HepG2 (cell line): ENCODE measurements around the gene FOXK2. TPM values are rescaled to one million over a fixed set of nuclear protein-coding genes. Genes with fewer than 3 reads are reported as not detected.
A peak's percentile ranks its signal among the peaks of the same experiment; 100 is the strongest.

Source experiments
- AGO2 ChIP-seq: fragments of 200-400 bp; formaldehyde crosslinking; optimal IDR thresholded peaks from 2 replicates; pipeline ENCODE3; 2017; ENCODE audit warnings: mild to moderate bottlenecking, low read depth, low read length, moderate library complexity
- ATF7 ChIP-seq, 2 experiments: fragments of 450-650 bp in 1 of 2; sonication (generic) in 1 of 2; formaldehyde crosslinking in 1 of 2; IDR thresholded peaks; 2 replicates each; pipeline versions ENCODE4 v1.4.0 to v1.6.1; 2016 to 2020; ENCODE audit warnings: antibody characterized with exemption in 1 of 2, mild to moderate bottlenecking in 1 of 2, missing genetic modification reagents in 1 of 2
- CBX2 ChIP-seq, 2 experiments: fragments of 200-600 bp in 1 of 2; sonication (generic); formaldehyde crosslinking in 1 of 2; IDR thresholded peaks; 2 replicates each; pipeline versions ENCODE4 v1.7.0 to v1.8.1; 2018 to 2022; ENCODE audit warnings: low read depth in 2 of 2, low read length in 1 of 2, mild to moderate bottlenecking in 1 of 2, missing genetic modification reagents in 1 of 2
- DNMT1 ChIP-seq: sonication (generic); formaldehyde crosslinking; IDR thresholded peaks from 2 replicates; pipeline ENCODE4 v1.5.1; 2020; ENCODE audit warnings: mild to moderate bottlenecking, missing genetic modification reagents
- HDAC6 ChIP-seq: fragments of 200-600 bp; sonication (generic); IDR thresholded peaks from 2 replicates; pipeline ENCODE4 v1.7.0; 2017; ENCODE audit warnings: mild to moderate bottlenecking, antibody characterized with exemption, low read length, low read depth
- HOXA9 ChIP-seq: sonication (generic); formaldehyde crosslinking; IDR thresholded peaks from 2 replicates; pipeline ENCODE4 v1.8.1; 2022; ENCODE audit warnings: missing genetic modification reagents, mild to moderate bottlenecking, moderate library complexity, borderline replicate concordance
- ISL2 ChIP-seq: sonication (generic); formaldehyde crosslinking; IDR thresholded peaks from 2 replicates; pipeline ENCODE4 v1.5.0; 2020; ENCODE audit warnings: missing genetic modification reagents
- MAFG ChIP-seq: sonication (generic); formaldehyde crosslinking; IDR thresholded peaks from 2 replicates; pipeline ENCODE4 v1.5.1; 2020; ENCODE audit warnings: mild to moderate bottlenecking, missing genetic modification reagents
- MED13 ChIP-seq: sonication (generic); formaldehyde crosslinking; IDR thresholded peaks from 2 replicates; pipeline ENCODE4 v1.5.0; 2020; ENCODE audit warnings: missing genetic modification reagents
- MYNN ChIP-seq: sonication (generic); formaldehyde crosslinking; IDR thresholded peaks from 2 replicates; pipeline ENCODE4 v1.4.0; 2020; ENCODE audit warnings: mild to moderate bottlenecking, low read depth, missing genetic modification reagents
- NFE2L2 ChIP-seq: fragments of 150-350 bp; IDR thresholded peaks from 2 replicates; pipeline ENCODE4 v1.6.1; 2014; ENCODE audit warnings: low read length
- ZBTB3 ChIP-seq: sonication (generic); formaldehyde crosslinking; IDR thresholded peaks from 2 replicates; pipeline ENCODE4 v1.4.0; 2020; ENCODE audit warnings: low read depth, mild to moderate bottlenecking, moderate library complexity, missing genetic modification reagents, borderline replicate concordance
- ZNF333 ChIP-seq: sonication (generic); formaldehyde crosslinking; IDR thresholded peaks from 2 replicates; pipeline ENCODE4 v1.4.0; 2020; ENCODE audit warnings: mild to moderate bottlenecking, missing genetic modification reagents, borderline replicate concordance
- ZNF577 ChIP-seq: sonication (generic); formaldehyde crosslinking; IDR thresholded peaks from 2 replicates; pipeline ENCODE4 v1.4.0; 2020; ENCODE audit warnings: mild to moderate bottlenecking, low read depth, missing genetic modification reagents, borderline replicate concordance
- ZSCAN25 ChIP-seq: sonication (generic); formaldehyde crosslinking; IDR thresholded peaks from 2 replicates; pipeline ENCODE4 v1.8.0; 2022; ENCODE audit warnings: mild to moderate bottlenecking, missing genetic modification reagents
- polyA plus RNA-seq, 8 experiments: library from polyadenylated mRNA; depleted of rRNA in 3 of 8; stranded (reverse) in 7 of 8; unstranded in 1 of 8; fragments of >200 nt; fragmentation: Illumina TruSeq in 4 of 8; extraction: Trizol in 4 of 8; gene quantifications; 2 replicates each; pipeline versions ENCODE4 v1.2.1 to v1.2.3, GENCODE V29; 2011 to 2016; ENCODE audit warnings: low read depth in 4 of 8, missing spikeins in 1 of 8, mixed read lengths in 1 of 8; ENCODE audit not compliant: insufficient read depth in 1 of 8
- total RNA-seq, 5 experiments: library from RNA; depleted of rRNA; stranded (reverse); fragments of >200 nt; fragmentation: Illumina TruSeq; extraction: Trizol; gene quantifications; 2 replicates each; pipeline ENCODE4 v1.2.3, GENCODE V29; 2016; ENCODE audit warnings: low read depth in 1 of 5
- TF ChIP-seq, protein P1 (sequence below), 2 experiments: sonication (generic) in 1 of 2; formaldehyde crosslinking in 1 of 2; IDR thresholded peaks; 2 replicates each; pipeline versions ENCODE4 v1.5.1 to v1.6.1; 2011 to 2020; ENCODE audit warnings: borderline replicate concordance in 1 of 2, low read depth in 1 of 2, low read length in 1 of 2, mild to moderate bottlenecking in 1 of 2, missing genetic modification reagents in 1 of 2, moderate library complexity in 1 of 2
- TF ChIP-seq, protein P2 (sequence below): IDR thresholded peaks from 2 replicates; pipeline ENCODE4 v1.6.1; 2016; ENCODE audit warnings: control low read depth
- TF ChIP-seq, protein P3 (sequence below): sonication (generic); formaldehyde crosslinking; conservative IDR thresholded peaks from 2 replicates; pipeline ENCODE4 v1.8.0; 2022; ENCODE audit warnings: low read depth, missing genetic modification reagents
- TF ChIP-seq, protein P4 (sequence below): sonication (generic); formaldehyde crosslinking; IDR thresholded peaks from 2 replicates; pipeline ENCODE4 v1.9.0; 2021; ENCODE audit warnings: missing genetic modification reagents, borderline replicate concordance

Gene FOXK2
- total and polyA plus RNA-seq, 2 of the 13 experiments (the other 11 are each of a cell fraction or from before 2014, with no cell fraction given): 67.1 to 67.2 TPM

DNA sequence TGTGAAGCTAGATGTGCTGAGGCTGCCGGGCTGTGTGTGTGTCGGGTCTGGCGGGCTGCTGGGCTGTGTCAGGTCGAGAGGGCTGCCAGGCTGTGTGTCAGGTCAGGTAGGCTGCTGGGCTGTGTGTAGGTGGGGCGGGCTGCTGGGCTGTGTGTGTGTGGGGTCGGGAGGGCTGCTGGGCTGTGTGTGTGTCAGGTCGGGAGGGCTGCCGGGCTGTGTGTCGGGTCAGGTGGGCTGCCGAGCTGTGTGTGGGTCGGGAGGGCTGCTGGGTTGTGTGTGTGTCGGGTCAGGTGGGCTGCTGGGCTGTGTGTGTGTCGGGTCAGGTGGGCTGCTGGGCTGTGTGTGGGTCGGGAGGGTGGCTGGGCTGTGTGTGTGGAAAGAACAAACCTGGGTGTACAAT lies 120.1 kb downstream of the FOXK2 start (continued):
- TF ChIP-seq, protein P1, sequence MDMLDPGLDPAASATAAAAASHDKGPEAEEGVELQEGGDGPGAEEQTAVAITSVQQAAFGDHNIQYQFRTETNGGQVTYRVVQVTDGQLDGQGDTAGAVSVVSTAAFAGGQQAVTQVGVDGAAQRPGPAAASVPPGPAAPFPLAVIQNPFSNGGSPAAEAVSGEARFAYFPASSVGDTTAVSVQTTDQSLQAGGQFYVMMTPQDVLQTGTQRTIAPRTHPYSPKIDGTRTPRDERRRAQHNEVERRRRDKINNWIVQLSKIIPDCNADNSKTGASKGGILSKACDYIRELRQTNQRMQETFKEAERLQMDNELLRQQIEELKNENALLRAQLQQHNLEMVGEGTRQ (IDR thresholded peaks at IDR 0.05; ENCODE audit: low read depth, low read length): no peak
- TF ChIP-seq, protein P1 (CRISPR knock-in tag; IDR thresholded peaks at IDR 0.05; ENCODE audit: borderline replicate concordance): no peak
- no peak for TF ChIP-seq HOXA9
- no peak for TF ChIP-seq MYNN (CRISPR knock-in tag)
- no peak for TF ChIP-seq MAFG (CRISPR knock-in tag)
- 0 out of 2 replicates have a peak, but pooled peaks have one; percentile 40 for TF ChIP-seq DNMT1
- TF ChIP-seq, protein P2, sequence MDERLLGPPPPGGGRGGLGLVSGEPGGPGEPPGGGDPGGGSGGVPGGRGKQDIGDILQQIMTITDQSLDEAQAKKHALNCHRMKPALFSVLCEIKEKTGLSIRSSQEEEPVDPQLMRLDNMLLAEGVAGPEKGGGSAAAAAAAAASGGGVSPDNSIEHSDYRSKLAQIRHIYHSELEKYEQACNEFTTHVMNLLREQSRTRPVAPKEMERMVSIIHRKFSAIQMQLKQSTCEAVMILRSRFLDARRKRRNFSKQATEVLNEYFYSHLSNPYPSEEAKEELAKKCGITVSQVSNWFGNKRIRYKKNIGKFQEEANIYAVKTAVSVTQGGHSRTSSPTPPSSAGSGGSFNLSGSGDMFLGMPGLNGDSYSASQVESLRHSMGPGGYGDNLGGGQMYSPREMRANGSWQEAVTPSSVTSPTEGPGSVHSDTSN (CRISPR knock-in tag): no peak
- no peak for TF ChIP-seq ATF7 (IDR thresholded peaks at IDR 0.05)
- TF ChIP-seq ATF7 (CRISPR knock-in tag; IDR thresholded peaks at IDR 0.05): no peak
- TF ChIP-seq NFE2L2: no peak
- peak; percentile 77 for TF ChIP-seq AGO2
- TF ChIP-seq ZSCAN25: no peak
- TF ChIP-seq ISL2 (CRISPR knock-in tag): no peak
- TF ChIP-seq, protein P3, sequence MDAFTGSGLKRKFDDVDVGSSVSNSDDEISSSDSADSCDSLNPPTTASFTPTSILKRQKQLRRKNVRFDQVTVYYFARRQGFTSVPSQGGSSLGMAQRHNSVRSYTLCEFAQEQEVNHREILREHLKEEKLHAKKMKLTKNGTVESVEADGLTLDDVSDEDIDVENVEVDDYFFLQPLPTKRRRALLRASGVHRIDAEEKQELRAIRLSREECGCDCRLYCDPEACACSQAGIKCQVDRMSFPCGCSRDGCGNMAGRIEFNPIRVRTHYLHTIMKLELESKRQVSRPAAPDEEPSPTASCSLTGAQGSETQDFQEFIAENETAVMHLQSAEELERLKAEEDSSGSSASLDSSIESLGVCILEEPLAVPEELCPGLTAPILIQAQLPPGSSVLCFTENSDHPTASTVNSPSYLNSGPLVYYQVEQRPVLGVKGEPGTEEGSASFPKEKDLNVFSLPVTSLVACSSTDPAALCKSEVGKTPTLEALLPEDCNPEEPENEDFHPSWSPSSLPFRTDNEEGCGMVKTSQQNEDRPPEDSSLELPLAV (CRISPR knock-in tag): no peak
- TF ChIP-seq HDAC6: no peak
- TF ChIP-seq ZNF577: no peak
- TF ChIP-seq ZNF333 (CRISPR knock-in tag): no peak
- TF ChIP-seq, protein P4, sequence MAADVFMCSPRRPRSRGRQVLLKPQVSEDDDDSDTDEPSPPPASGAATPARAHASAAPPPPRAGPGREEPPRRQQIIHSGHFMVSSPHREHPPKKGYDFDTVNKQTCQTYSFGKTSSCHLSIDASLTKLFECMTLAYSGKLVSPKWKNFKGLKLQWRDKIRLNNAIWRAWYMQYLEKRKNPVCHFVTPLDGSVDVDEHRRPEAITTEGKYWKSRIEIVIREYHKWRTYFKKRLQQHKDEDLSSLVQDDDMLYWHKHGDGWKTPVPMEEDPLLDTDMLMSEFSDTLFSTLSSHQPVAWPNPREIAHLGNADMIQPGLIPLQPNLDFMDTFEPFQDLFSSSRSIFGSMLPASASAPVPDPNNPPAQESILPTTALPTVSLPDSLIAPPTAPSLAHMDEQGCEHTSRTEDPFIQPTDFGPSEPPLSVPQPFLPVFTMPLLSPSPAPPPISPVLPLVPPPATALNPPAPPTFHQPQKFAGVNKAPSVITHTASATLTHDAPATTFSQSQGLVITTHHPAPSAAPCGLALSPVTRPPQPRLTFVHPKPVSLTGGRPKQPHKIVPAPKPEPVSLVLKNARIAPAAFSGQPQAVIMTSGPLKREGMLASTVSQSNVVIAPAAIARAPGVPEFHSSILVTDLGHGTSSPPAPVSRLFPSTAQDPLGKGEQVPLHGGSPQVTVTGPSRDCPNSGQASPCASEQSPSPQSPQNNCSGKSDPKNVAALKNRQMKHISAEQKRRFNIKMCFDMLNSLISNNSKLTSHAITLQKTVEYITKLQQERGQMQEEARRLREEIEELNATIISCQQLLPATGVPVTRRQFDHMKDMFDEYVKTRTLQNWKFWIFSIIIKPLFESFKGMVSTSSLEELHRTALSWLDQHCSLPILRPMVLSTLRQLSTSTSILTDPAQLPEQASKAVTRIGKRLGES: no peak
- TF ChIP-seq ZBTB3: no peak
- TF ChIP-seq MED13 (CRISPR knock-in tag): no peak
- no peak for TF ChIP-seq CBX2 (IDR thresholded peaks at IDR 0.05; ENCODE audit: low read depth, low read length)
- TF ChIP-seq CBX2 (CRISPR knock-in tag; IDR thresholded peaks at IDR 0.05; ENCODE audit: low read depth): no peak
